ENCODE measurements around the gene RNF175.

Gene RNF175

DNA sequence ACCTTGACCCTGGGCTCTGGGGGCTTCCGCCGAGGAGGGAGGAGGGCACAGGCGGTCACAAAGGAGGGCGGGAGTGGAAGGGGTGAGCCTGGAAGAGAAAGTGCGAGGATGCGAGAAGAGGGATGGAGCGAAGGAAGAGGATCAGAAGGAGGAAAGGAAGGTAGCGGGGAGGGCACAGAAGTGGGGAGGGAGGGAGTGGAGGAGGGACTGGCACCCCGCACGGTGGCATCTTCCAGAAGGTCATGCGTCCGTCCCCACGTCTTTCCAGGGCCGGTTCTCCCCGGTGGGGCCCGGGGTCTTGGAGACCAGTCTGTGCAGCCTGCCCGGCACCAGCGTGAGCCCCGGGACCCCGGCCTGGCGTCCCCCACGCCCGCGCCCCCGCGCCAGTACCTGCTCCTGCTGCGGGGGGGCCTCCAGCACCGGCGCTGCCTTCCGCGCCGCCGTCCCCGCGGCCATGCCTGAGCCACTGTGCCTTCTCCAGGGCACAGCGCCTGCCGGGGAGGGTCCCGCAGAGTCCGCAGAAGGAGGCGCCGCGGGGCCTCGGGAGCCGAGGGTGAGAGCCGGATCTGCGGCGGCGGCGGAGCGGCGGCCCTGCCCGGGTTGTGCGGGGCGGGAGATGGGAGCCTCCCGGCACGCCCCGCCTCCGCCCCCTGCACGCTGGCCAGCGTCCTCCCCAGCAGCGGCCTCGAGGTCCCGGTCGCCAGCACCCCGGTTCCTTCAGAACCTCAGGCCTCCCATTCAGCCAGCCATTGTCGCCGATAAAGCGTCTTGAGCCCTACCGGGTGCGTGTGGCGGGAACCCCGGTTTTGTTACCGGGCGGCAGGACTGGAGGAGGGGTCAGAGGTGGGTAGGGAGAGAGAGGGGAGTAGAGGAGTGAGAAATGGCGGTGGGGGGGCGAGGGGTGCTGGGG, at the start of gene RNF175:
Gene RNF175 (minus strand): TSS at position 618 of the 910 bp plus-strand sequence. CDS start 162 bp downstream, at position 456.
- DNase-seq (ENCODE audit: low read depth in 2 of 2), result no peak

DNA sequence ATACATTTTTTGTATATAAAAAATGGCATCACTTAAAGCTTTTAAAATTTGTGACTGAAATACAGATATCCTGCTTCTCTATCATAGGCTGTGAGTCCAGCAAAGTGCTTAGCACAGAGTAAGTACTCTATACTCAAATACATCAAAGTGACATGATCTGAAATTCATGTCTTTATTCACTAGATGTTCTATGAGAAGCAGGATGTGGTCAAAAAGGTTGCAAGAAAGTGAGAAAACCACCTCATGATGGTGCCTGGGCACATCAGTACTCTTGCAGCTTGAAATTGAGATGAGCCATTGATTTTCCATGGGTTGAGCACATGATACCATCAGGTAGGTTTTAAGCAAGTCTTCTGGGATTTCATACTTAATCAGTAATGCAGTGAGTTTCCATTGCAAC, 49.5 kb upstream of the RNF175 start:
- no peak for DNase-seq (ENCODE audit: low read depth in 2 of 2)

DNA sequence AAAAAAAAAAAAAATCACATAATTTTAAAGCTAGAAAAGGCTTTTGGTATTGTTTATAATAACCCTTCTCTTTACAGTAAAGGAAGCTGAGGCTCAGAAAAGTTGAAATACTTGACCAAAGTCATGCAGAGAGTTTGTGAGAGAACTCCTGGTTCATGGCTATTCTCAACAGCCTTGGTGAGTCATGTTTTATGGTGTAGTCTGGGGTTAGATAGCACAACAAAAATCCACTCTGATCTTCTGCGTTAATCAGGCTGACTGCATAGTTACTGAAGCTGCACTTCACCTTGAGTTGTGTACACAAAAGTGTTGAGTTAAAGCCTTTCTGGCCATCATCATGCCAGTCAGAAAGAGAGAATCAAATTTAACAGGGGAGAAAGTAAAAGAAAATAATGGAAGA, 48.4 kb upstream of the RNF175 start:
- no peak for DNase-seq (ENCODE audit: low read depth in 2 of 2)

DNA sequence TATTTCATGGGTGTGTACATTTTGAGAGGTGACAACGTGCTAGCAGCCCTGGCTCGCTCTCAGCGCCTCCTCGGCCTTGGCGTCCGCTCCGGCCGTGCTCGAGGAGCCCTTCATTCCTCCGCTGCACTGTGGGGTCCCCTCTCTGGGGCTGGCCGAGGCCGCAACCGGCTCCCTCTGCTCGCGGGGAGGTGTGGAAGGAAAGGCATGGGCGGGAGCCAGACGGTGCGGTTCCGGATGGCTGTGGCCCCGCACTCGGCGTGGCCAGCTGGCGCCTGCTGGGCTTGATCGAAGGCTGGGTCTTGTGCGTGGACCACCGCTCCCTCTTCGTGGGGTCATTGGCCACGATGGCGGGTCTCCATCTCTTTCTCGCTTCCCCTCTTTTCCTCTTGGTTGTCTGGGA, 46.2 kb upstream of the RNF175 start:
- no peak for DNase-seq (ENCODE audit: low read depth in 2 of 2)

DNA sequence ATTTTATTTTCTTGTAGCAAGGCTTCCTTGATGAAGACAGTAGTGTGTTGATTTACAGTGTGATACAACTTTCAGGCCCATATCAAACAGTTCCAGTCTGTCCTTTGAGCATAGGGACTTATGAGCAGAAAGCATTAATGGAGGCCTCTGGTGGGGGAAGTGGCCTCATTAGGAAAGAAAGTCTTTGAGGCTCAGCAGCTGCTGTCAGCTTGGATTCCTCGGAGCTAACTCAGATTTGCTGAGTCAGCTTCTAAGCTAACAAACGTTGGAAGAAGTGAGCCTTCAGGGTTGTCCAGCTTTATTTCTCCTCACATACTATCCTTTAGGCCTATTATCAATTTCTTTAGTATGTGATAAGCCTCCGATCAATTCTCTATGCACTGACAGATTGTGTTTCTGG, 44.9 kb upstream of the RNF175 start:
- no peak for DNase-seq (ENCODE audit: low read depth in 2 of 2)

DNA sequence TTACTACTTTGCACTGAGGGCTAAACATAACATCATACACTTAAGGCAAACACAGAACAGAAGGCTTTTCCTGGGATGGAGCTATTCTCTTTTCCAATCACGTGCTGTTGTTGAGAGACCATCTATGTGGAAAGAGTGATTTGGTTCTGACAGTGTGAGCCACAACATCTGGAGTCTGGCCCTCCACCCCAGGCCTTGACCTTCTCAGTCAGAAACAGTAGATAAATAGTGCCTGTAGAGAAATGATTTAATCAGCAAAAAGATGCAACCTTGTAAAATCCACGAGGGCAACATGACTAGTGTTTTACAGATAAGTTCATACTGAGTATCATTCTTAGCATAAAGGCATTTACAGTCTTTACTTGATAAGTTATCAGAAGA, 39.9 kb upstream of the RNF175 start:
- DNase-seq (ENCODE audit: low read depth in 2 of 2), result no peak

DNA sequence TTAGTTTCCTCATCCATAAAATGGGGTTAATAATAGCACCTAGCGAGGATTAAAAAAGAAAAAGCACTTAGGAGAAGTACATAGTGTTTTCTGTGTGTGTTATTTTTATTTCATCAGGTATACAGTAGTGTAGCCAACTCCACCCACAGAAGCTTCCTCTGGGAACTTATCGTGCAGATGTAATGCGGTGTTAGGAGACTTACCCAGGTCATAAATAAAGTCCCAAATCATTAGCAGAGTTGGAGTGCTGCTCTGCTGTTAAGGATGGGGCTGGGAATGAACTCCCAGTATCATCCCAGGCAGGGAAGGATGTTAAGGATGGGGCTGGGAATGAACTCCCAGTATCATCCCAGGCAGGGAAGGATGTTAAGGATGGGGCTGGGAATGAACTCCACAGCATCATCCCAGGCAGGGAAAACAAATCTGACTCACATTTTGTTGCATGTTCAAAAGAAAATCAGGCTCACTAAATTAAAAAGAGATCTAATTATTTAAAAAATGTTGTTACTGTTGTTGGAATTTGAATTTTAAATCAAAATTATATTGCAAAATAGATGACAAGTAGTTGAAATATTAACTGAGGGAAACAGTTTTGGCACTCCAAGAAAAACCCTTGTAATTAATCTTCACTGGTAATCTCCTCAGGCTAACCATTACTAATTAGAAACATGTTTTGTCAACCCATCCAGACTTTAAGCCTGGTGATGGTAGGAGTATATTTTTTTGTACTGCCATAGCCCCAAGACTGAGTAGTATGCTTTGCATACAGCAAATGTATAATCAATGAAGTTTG, 39.3 kb upstream of the RNF175 start:
- DNase-seq (ENCODE audit: low read depth in 2 of 2), result no peak

DNA sequence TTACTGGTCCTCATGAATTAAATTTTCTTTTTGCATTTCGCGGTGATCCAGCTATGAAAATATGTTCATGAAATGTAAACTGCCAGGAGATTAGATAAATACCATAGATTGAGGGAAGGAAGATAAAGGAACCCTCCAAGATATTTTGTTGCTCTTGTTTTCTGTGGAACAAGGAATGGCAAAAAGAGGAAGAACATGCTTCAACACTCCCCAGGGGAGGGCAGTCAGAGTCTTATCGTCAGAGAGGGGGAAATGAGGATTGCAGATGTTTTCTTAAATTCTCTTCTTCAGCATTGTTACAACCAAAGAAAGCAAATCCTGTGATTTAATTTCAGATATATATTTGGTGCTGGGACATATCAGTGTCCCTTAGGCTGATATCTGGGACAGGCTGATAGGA, 38.6 kb upstream of the RNF175 start:
- DNase-seq (ENCODE audit: low read depth in 2 of 2), result no peak

DNA sequence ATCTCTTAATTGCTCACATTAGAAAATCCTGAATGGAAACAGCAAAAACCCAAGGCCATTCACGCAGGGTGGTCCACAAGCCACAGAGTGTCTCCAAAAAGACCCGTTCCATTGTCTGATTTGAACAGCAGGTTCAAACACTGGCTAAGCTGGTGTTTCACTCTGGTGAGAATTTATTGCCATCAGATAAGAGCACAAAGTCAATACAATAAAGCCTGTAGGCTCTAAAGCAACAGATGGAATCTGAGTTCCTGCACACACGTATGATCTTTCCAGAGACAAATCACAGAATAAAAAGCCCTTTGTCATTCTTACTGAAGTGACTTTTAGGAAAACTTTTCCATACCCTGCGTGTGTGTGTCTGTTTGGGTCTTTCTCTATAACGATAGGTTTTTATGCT, 34.2 kb upstream of the RNF175 start:
- no peak for DNase-seq (ENCODE audit: low read depth in 2 of 2)

DNA sequence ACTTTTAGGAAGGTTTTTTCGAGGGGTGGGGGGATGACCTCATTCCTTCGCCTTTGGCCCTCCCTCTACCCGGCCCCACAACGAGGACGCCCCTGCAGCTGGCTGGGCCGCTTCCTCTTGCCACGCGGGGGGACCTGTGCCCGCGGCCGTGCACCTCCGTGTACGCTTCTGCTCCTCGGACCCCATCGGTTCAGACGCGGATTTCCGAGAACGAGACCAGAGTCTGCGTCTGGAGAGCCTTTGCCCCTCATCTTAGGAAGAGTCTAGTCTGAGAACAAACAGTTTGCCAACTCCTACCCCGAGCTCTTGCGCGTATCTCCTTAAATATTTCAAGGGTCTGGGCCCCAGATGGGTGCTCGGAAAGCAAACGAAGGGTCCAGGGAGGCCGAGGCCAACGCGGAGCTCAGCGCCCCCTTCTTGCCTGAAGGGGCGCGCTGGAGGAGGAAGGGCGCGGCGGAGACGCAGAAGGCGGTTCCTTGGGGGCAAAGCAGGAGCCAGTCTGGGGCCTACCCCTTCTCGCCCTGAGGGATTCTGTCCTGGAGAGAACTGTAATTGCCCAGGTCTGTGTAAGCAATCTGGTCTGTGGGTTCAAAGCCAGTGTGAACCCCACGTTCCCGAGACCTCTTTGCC, 32.9 kb upstream of the RNF175 start:
- DNase-seq (ENCODE audit: low read depth in 2 of 2), result no peak

DNA sequence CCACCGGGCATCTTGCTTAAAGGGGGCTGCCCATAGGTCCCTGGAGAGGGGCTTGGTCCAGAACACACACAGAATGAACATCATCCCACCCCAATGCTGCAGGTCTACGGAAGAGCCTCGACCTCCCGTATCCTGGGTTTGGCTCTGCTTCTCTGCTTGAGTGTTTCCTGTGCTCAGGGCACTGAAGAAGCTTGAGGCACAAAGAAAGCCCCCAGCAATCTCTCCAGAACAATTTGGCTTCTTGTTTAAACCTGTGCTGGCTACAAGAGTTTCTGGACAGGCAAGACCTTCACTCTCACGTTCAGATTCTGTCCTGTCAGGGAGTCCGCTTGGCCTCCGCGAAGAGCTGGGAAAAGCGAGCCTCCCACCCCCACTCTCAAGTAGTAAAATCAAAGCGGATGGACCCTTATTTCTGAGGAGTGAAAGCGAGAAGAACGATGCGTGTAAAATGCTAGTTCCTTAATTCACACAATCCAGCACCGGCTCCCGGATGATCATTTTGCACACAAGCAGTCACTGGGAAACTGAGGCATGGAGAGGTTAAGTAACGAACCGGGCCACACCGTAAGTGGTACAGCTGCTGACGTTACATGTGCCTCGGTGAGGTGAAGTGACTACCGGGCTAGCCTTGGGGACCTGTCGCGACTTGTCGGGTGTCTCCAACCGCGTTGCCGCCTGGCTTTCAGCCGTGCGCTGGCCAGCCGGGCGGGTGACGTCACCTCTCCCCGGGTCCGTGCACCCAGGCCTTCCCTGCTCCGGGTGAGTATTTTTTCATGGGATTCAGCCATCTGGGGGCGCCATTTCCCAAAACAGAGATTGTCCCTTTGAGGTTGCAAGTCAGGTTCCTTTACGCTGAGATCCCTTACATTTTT, 32.2 kb upstream of the RNF175 start:
- DNase-seq (ENCODE audit: low read depth in 2 of 2), result no peak

DNA sequence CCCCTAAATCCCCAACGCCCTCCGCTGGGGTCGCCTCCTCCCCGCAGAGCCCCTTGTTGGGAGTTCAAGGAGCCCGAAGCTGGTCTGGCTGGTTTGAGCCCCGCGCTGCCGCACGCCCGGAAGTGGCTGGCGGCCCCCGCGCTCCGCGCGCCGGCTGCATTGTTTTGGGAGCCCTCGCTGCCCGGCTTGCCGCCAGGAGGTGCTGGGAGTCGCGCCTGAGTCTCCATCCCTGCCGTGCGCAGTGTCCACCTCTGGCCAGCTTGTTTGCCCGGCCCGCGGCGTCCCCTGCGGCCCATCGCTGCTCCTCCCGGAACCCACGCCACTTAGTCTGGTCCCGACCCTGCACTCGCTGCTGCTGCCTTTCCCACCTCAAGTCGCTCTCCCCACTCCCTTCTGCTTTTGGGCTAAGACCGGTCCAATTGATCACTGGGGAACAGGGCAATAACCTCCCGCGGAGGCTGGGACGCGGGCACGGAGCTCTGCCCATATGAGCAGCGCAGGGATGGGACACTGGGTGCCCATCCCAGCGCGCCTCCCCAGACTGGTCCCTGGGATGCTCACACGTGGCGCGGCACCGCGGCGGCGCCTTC, 31.2 kb upstream of the RNF175 start:
- DNase-seq (ENCODE audit: low read depth in 2 of 2), result no peak

DNA sequence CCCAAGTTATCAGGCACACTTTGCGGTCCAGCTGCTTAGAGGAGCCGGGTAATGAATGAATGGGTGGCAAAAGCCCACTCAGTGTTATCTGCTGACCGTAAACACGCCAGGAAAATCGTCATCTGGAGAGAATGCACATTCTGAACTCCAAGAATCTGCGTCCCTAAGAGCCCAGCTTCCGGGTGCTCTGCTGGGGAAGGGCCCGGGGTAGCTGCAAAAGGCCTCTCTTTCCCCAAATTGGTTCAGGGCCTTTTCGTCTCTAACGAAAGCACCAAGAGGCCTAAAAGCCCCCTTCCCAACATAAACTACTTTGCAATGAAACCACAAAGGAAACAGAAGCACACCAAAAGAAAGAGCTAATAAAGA, 30.7 kb upstream of the RNF175 start:
- DNase-seq (ENCODE audit: low read depth in 2 of 2), result no peak

DNA sequence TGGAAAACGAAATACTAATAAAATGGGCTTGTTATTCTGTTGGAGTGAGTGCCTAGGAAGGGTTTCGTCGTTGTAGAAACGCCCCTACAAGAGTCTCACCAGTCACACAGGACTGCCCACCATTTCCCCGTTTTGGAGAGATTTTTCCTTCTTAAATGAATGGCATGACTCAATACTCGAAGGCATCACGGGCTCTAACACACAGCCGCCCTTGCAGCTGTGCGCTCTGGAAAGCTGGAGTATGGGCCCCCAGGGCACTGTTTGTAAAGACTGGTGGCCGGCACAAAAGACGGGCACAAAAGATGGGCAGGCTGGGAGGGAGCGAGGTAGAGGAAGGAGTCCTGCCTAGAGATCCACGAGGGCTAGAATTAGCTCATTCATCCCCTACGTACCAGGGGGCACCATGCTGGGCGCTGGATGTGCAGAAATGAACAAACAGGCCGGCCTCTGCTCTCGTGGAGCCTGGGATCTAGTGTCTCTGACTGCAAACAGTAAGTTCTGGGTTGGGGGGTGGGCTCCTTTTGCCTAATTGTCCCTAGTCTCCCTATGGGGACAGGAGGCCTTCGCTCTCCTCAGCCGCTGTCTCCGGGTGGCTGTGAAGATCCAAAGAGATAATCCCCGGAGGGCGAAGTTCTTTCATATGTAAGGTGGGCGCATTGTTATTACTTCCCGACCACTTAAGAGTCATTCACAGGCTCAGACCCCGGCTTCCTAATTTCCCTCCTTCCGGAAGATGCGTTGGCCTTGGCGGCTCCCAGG, 30.1 kb upstream of the RNF175 start:
- DNase-seq (ENCODE audit: low read depth in 2 of 2), result no peak

DNA sequence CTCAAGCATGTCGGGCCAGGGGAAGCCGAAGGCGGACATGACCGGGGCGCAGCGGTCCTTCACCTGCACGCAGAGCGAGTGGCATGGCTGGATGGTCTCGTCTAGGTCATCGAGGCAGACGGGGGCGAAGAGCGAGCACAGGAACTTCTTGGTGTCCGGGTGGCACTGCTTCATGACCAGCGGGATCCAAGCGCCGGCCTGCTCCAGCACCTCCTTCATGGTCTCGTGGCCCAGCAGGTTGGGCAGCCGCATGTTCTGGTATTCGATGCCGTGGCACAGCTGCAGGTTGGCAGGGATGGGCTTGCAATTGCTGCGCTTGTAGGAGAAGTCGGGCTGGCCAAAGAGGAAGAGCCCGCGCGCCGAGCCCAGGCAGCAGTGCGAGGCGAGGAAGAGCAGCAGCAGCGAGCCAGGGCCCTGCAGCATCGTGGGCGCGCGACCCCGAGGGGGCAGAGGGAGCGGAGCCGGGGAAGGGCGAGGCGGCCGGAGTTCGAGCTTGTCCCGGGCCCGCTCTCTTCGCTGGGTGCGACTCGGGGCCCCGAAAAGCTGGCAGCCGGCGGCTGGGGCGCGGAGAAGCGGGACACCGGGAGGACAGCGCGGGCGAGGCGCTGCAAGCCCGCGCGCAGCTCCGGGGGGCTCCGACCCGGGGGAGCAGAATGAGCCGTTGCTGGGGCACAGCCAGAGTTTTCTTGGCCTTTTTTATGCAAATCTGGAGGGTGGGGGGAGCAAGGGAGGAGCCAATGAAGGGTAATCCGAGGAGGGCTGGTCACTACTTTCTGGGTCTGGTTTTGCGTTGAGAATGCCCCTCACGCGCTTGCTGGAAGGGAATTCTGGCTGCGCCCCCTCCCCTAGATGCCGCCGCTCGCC, 28.8 kb upstream of the RNF175 start, which contains the start of gene SFRP2:
Gene SFRP2 (minus strand): TSS at position 671 of the 864 bp plus-strand sequence. CDS start 248 bp downstream, at position 423.
- no peak for DNase-seq (ENCODE audit: low read depth in 2 of 2)

DNA sequence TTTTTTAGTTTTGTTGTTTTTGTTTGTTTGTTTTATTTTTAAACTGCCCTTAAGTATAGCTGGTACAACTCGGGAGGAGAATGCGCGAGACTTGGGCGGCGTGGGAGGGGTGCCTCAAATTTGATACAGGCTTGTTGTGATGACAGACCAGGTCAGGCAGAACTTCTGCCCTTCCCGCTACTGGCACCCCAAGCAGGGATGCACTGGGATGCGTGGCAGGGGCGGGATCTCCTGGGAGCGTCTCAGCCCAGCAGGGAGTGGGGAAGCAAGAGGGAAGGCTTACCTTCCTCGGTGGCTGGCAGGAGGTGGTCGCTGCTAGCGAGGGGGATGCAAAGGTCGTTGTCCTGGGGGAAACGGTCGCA, 28.2 kb upstream of the RNF175 start:
- DNase-seq (ENCODE audit: low read depth in 2 of 2), result no peak

DNA sequence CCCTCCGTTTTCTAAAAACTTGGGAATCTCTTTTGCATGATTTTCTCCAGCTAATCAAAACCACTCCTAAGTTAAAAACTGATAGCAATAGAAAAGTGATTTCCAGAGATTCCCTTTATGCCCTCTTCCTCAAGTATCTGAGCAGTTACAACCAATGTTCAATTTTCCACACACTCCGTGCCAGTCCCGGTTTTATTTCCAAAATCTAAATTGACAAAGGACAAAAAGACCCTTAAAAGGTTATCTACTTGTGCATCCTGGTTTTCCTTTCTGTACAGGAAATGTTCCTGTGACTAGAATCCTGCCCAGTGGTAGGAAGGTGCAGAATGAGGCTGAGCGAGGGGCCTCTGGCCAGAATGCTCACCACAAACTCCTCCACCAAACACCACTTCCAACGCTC, 27.8 kb upstream of the RNF175 start:
- no peak for DNase-seq (ENCODE audit: low read depth in 2 of 2)

DNA sequence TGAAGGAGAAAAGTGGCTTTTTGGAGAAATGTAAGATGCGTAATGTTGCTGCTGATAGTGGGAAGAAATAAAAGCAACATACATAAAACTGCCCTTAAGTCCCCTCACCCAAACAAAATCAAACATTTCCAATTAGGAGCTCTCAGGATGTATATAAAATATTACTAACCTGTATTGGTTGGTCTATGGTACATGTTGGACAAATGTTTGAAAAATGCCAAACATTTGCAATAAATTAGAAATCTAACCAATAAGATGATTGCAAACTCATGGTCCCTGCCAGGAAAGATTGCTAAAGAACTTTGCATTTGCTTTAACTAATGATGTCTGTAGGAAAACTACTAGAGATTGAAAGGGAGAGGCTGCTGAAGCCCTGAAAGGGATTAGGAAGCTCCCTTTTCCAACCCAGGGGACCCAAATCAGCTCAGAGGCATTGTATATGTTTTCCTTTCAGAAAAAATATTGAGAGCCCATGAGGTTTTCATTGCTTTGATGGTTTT, 27.3 kb upstream of the RNF175 start:
- no peak for DNase-seq (ENCODE audit: low read depth in 2 of 2)

All from stimulated activated CD4-positive, alpha-beta T cell treated with anti-CD3 and anti-CD28 coated beads, Interleukin-1b, Interleukin-23, amount 100 ng/mL, for 1 hour (primary cell).